Measurements from ENCODE around the gene NEU1.
"Not testable (repeated sequence)": the region's sequence is repeated elsewhere in the genome, so short reads cannot be mapped to it uniquely, and the experiment has no call there.

The NEU1 gene

DNA sequence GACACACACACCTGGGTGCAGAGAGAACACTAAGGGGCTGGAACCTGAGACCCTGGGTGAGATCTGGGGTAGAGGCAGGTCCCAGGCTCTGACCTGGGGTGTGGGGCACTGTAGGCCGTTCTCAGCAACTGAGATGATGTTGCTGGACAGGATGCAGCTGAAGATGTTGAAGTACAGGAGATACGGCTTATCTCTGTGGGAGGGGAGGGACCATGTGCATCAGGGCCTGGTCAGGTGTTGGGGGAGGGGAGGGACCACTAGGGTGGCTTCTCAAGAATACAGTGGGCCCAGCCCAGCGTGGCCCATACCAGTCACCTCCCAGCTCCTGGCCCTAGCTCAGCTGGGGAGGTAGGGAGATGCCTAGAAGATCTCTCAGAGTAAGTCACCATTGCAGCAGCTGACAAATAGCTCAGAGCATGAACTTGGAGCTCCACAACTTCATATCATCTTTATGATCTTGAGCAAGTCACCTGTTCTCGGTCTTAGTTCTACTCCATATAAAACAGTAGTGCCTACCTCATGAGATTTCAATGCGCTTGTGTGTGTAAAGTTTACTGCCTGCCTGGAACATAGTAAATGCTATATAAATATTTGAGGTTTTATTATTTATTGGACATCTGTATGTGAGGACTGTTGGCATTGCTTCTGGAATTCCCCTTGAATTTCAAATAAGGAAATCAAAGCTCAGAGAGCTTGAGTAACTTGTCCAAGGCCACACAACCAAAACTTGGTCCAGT lies 12.4 kb upstream of the NEU1 start:
- H3K4me1 Mint-ChIP-seq = peaks cover 11% of the 10 kb centered on the region
- H3K9me3 Mint-ChIP-seq = no peaks in the 10 kb centered on the region
- H3K27ac Mint-ChIP-seq = no peak overlapping the region
- H3K36me3 Mint-ChIP-seq (ENCODE audit: low read depth) = peaks cover 5% of the 10 kb centered on the region
- TF ChIP-seq, protein P1, sequence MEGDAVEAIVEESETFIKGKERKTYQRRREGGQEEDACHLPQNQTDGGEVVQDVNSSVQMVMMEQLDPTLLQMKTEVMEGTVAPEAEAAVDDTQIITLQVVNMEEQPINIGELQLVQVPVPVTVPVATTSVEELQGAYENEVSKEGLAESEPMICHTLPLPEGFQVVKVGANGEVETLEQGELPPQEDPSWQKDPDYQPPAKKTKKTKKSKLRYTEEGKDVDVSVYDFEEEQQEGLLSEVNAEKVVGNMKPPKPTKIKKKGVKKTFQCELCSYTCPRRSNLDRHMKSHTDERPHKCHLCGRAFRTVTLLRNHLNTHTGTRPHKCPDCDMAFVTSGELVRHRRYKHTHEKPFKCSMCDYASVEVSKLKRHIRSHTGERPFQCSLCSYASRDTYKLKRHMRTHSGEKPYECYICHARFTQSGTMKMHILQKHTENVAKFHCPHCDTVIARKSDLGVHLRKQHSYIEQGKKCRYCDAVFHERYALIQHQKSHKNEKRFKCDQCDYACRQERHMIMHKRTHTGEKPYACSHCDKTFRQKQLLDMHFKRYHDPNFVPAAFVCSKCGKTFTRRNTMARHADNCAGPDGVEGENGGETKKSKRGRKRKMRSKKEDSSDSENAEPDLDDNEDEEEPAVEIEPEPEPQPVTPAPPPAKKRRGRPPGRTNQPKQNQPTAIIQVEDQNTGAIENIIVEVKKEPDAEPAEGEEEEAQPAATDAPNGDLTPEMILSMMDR (IDR thresholded peaks at IDR 0.05; ENCODE audit: unreplicated experiment in 3 of 3) = no peak
- H3K4me3 Mint-ChIP-seq = no peak overlapping the region
- no peaks in the 10 kb centered on the region for H3K27me3 Mint-ChIP-seq (ENCODE audit: low read depth)

GRCh38 chr6:31874084-31874670 lies 11.6 kb upstream of the NEU1 start:
- H3K4me3 Mint-ChIP-seq = no peak overlapping the region
- TF ChIP-seq, protein P1 (IDR thresholded peaks at IDR 0.05; ENCODE audit: unreplicated experiment in 3 of 3) = no peak
- H3K4me1 Mint-ChIP-seq = peaks cover 11% of the 10 kb centered on the region
- no peaks in the 10 kb centered on the region for H3K27me3 Mint-ChIP-seq (ENCODE audit: low read depth)
- H3K36me3 Mint-ChIP-seq (ENCODE audit: low read depth) = no peaks in the 10 kb centered on the region
- no peaks in the 10 kb centered on the region for H3K9me3 Mint-ChIP-seq
- peak overlapping the region in 1 of 3 experiments; percentile 23 for H3K27ac Mint-ChIP-seq

- Mint-ChIP-seq H3K27ac (peak overlapping the region; percentile 75 to 98 (median 97)), H3K4me1 (peaks cover 11% of the 10 kb centered on the region), H3K9me3 (no peaks in the 10 kb centered on the region), H3K27me3 (ENCODE audit: low read depth) (no peaks in the 10 kb centered on the region), H3K4me3 (peak overlapping the region in 2 of 3 experiments; percentile 31 to 63), H3K36me3 (ENCODE audit: low read depth) (no peaks in the 10 kb centered on the region)
- TF ChIP-seq, protein P1 (IDR thresholded peaks at IDR 0.05; ENCODE audit: unreplicated experiment in 3 of 3) = no peak
Measured at GRCh38 chr6:31871046-31871659, 8.5 kb upstream of the NEU1 start.

DNA sequence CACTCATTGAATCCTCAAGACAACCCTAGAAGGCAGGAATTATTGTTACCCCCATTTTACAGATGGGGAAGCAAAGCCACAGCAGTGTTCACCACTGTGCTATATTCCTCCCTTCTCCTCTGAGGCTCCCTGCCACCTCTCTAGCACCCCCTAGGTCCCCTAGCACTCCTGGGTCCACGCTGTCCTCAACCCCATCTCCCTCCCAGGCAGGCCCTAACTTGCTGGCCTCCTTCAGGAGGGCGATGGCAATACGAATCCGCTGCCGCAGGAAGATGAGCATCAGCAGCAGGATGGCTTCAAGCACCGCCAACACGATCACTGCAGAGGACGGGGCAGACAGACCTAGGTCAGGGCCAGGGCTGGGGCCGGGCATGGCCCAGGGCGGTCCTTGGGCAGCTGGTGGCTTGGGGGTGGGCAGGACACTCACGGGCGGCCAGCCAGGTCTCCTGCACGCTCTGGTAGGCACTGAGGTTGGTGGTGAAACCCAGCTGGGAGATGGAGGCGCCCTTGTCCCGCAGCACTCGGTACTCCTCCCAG lies 7.8 kb upstream of the NEU1 start:
- H3K36me3 Mint-ChIP-seq (ENCODE audit: low read depth) = no peaks in the 10 kb centered on the region
- peak overlapping the region in 1 of 3 experiments; percentile 17 for H3K4me3 Mint-ChIP-seq
- H3K9me3 Mint-ChIP-seq = no peaks in the 10 kb centered on the region
- peak overlapping the region; percentile 75 to 98 (median 97) for H3K27ac Mint-ChIP-seq
- peaks cover 11% of the 10 kb centered on the region for H3K4me1 Mint-ChIP-seq
- H3K27me3 Mint-ChIP-seq (ENCODE audit: low read depth) = no peaks in the 10 kb centered on the region
- TF ChIP-seq, protein P1 (IDR thresholded peaks at IDR 0.05; ENCODE audit: unreplicated experiment in 3 of 3) = no peak

GRCh38 chr6:31869343-31869742 lies 6.7 kb upstream of the NEU1 start:
- no peaks in the 10 kb centered on the region for H3K9me3 Mint-ChIP-seq
- H3K27me3 Mint-ChIP-seq (ENCODE audit: low read depth) = no peaks in the 10 kb centered on the region
- no peak overlapping the region for H3K4me3 Mint-ChIP-seq
- TF ChIP-seq, protein P1 (IDR thresholded peaks at IDR 0.05; ENCODE audit: unreplicated experiment in 3 of 3) = no peak
- H3K27ac Mint-ChIP-seq = peak overlapping the region in 2 of 3 experiments; percentile 37 to 69
- H3K36me3 Mint-ChIP-seq (ENCODE audit: low read depth) = no peaks in the 10 kb centered on the region
- peaks cover 14% of the 10 kb centered on the region for H3K4me1 Mint-ChIP-seq

DNA sequence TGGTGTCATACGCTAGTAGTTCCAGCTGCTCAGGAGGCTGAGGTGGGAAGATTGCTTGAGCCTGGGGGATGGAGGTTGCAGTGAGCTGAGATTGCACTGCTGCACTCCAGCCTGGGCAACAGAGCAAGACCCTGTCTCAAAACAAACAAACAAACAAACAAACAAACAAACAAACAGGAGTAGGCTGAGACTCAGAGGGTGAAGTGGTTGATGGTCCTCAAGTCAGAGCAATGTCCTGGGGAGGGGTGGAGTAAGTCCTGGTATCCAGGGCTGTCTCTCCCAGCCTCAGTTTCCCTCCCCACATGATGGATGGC lies 6.0 kb upstream of the NEU1 start:
- peak overlapping the region in 2 of 3 experiments; percentile 37 to 66 for H3K27ac Mint-ChIP-seq
- not testable (repeated sequence) for H3K36me3 Mint-ChIP-seq (ENCODE audit: low read depth)

More for the DNA sequence above, 6.0 kb upstream of the NEU1 start:
- H3K27me3 Mint-ChIP-seq (ENCODE audit: low read depth); H3K4me3 Mint-ChIP-seq; H3K9me3 Mint-ChIP-seq: not testable (repeated sequence)
- peaks cover 16% of the 10 kb centered on the region for H3K4me1 Mint-ChIP-seq

All from nephron (organoid).